ENCODE results near the gene KLHL25.
A peak's percentile ranks its signal among the peaks of the same experiment; 100 is the strongest.

KLHL25 gene

DNA sequence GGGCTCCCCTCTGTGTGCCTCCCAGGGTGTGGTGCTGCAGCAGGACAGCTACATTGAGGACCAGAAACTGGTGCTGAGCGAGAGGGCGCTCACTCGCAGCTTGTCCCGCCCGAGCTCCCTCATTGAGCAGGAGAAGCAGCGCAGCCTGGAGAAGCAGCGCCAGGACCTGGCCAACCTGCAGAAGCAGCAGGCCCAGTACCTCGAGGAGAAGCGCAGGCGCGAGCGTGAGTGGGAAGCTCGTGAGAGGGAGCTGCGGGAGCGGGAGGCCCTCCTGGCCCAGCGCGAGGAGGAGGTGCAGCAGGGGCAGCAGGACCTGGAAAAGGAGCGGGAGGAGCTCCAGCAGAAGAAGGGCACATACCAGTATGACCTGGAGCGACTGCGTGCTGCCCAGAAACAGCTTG is 53.7 kb downstream of the KLHL25 start:
- H3K36me3 Mint-ChIP-seq: peaks cover 2% of the 10 kb centered on the region
- H3K27ac Mint-ChIP-seq: no peak overlapping the region

DNA sequence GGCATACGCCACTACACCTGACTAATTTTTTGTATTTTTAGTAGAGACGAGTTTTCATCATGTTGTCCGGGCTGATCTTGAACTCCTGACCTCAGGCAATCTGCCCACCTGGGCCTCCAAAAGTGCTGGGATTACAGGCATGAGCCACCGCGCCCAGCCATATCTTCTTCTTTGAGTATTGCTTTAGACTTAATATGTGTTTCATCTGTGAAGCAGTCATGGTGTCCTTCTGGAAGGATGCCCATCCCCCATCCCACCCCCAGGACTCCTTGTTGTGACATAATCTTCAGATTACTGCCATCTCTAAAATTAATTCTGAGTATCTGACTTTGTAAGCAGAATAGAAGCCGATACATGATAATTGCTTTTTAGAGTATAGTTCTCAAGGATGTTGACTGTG is 57.7 kb downstream of the KLHL25 start:
- Mint-ChIP-seq H3K27ac (no peak overlapping the region), H3K4me1 (ENCODE audit: low read depth) (no peaks in the 10 kb centered on the region), H3K4me3 (no peak overlapping the region), H3K27me3 (no peaks in the 10 kb centered on the region), H3K36me3 (peaks cover 22% of the 10 kb centered on the region), H3K9me3 (ENCODE audit: low read depth) (peaks cover 6% of the 10 kb centered on the region)

More for the DNA sequence above, 53.7 kb downstream of the KLHL25 start:
- H3K4me1 Mint-ChIP-seq (ENCODE audit: low read depth): peaks cover 3% of the 10 kb centered on the region
- H3K27me3 Mint-ChIP-seq: no peaks in the 10 kb centered on the region
- no peaks in the 10 kb centered on the region for H3K9me3 Mint-ChIP-seq (ENCODE audit: low read depth)
- H3K4me3 Mint-ChIP-seq: no peak overlapping the region

DNA sequence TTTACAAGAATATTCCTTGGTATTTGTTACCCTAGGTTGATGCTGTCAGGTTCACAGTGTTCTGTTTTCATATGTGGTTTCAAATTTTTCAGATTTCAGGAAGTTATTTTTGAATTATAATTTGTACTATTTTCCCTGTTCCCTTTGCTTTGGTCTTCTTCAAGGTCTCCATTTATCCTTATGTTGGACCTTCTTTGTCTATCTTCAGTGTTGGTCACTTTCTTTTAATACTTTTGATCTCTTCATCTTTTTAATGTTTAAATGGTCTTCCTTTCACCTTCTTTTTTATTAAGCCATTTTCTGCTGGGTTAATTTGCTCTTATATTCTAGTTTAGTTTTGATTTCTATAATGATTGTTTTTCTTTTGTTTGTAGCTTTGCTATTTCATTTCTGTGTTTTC is 61.3 kb downstream of the KLHL25 start:
- no peaks in the 10 kb centered on the region for H3K27me3 Mint-ChIP-seq
- peaks cover 19% of the 10 kb centered on the region for H3K36me3 Mint-ChIP-seq
- peaks cover 5% of the 10 kb centered on the region for H3K4me1 Mint-ChIP-seq (ENCODE audit: low read depth)
- H3K9me3 Mint-ChIP-seq (ENCODE audit: low read depth): peaks cover 6% of the 10 kb centered on the region
- peak overlapping the region; percentile 35 for H3K27ac Mint-ChIP-seq
- no peak overlapping the region for H3K4me3 Mint-ChIP-seq

DNA sequence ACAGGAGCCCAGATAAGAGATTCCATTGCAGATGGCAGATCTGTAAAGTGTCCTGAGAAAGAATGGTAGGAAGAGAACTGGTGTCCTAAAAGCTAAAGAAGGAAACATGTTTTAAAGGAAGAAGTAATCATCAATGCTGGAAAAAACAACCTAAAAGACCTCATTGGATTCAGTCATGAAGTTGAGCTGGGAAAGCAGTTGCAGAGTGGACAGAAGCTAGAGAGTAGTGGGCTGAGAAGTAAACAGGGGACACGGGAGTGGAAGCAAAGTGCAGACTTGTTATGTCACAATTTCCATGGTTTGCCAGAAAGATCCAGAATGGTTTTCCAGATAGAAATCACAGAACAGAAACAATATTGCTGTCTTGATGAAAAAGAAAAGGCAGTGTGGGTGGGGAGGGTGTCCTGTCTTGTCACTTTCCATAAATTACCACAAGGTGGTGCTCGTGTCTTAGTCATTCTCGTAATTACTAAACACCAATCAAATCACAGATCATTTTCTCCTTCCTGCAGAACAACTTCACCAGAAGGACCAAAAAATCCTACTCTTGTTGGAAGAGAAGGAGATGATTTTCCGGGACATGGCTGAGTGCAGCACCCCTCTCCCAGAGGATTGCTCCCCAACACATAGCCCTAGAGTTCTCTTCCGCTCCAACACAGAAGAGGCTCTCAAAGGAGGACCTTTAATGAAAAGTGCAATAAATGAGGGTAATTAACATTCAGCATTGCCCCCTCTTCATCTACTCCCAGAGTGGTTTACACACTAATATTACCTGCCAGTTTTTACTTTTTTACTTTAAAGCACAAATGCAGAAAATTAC is 64.5 kb downstream of the KLHL25 start:
- Mint-ChIP-seq H3K4me1 (ENCODE audit: low read depth) (peaks cover 5% of the 10 kb centered on the region), H3K9me3 (ENCODE audit: low read depth) (peaks cover 6% of the 10 kb centered on the region), H3K4me3 (no peak overlapping the region), H3K27me3 (no peaks in the 10 kb centered on the region), H3K36me3 (peaks cover 19% of the 10 kb centered on the region), H3K27ac (peak overlapping the region; percentile 87)

DNA sequence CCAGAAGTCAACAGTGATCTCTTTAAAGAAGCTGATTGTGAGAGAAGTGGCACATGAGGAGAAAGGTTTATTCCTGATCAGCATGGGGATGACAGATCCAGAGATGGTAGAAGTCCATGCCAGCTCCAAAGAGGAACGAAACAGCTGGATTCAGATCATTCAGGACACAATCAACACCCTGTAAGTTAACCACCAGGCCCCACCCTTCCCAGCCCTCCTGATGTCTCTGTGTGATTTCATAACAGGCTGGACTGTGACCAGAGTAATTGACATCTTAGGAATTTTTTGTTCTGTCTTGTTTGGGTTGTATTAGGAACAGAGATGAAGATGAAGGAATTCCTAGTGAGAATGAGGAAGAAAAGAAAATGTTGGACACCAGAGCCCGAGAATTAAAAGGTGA is 67.7 kb downstream of the KLHL25 start:
- Mint-ChIP-seq H3K4me3 (no peak overlapping the region), H3K36me3 (peaks cover 5% of the 10 kb centered on the region), H3K27ac (peak overlapping the region; percentile 59)

DNA sequence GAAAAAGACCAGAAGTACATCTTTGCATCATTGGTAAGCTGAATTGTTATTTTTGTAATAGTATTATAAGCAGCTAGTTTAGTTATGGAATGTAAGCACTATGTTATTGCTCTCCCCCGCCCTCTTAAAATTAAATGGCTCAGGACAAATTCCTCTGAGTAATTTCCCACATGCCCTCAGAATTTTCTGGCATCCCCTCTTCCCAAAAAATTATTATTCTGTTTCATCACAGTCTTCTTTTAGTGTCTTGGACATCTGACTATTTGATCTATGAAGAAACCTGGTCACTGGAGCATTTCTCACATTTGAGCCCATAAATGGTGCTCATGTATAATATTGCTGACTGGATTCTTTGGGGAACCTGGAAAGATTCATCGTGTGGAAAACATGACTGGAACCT is 68.3 kb downstream of the KLHL25 start:
- Mint-ChIP-seq H3K36me3 (peaks cover 7% of the 10 kb centered on the region), H3K27ac (peak overlapping the region; percentile 59), H3K4me3 (no peak overlapping the region), H3K4me1 (ENCODE audit: low read depth) (peaks cover 26% of the 10 kb centered on the region), H3K9me3 (ENCODE audit: low read depth) (no peaks in the 10 kb centered on the region), H3K27me3 (no peaks in the 10 kb centered on the region)

More for the DNA sequence above, 67.7 kb downstream of the KLHL25 start:
- Mint-ChIP-seq H3K4me1 (ENCODE audit: low read depth) (peaks cover 26% of the 10 kb centered on the region), H3K9me3 (ENCODE audit: low read depth) (no peaks in the 10 kb centered on the region), H3K27me3 (no peaks in the 10 kb centered on the region)

DNA sequence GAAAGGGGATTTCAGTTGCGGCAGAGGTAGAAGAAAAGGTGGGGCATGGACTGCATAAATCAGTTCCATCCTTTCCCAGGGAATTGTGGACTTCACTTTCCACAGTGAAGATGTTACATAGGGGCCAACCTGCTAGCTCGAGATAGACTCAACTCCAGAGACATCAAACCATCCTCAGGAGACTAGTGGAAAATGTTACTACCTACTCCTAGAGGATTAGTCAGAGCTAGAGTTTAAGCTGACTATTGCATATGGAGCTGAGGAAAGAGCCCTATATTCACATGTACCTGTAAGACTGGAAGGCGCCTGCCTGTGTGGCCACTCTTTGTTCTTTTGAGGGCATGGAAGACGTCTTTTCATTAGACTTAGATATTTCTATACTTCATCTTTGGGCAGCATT is 69.2 kb downstream of the KLHL25 start:
- Mint-ChIP-seq H3K4me3 (no peak overlapping the region), H3K27ac (peak overlapping the region; percentile 82), H3K4me1 (ENCODE audit: low read depth) (peaks cover 33% of the 10 kb centered on the region), H3K27me3 (no peaks in the 10 kb centered on the region), H3K9me3 (ENCODE audit: low read depth) (no peaks in the 10 kb centered on the region), H3K36me3 (peaks cover 9% of the 10 kb centered on the region)

DNA sequence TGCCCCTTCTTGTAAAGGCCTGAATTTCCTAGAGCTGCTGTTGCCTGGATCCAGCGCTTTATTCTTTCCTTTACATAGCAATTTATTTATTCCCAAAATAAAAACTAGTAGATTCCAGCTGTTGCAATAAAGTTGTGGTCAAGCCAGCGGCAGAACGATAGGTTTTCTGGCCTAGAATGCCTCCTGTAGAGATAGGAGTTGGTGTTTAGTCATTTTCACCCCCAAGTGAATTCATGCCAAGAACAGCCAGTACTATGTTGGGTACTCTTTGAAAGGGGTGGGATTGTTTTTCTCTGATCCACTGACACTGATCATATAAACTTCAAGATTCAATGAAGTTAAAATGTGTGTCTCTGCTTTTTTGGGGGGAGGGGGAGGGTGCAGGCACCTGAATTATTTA is 69.7 kb downstream of the KLHL25 start:
- Mint-ChIP-seq H3K9me3 (ENCODE audit: low read depth) (no peaks in the 10 kb centered on the region), H3K4me1 (ENCODE audit: low read depth) (peaks cover 32% of the 10 kb centered on the region), H3K4me3 (no peak overlapping the region), H3K27ac (peak overlapping the region; percentile 94), H3K36me3 (peaks cover 9% of the 10 kb centered on the region), H3K27me3 (no peaks in the 10 kb centered on the region)

DNA sequence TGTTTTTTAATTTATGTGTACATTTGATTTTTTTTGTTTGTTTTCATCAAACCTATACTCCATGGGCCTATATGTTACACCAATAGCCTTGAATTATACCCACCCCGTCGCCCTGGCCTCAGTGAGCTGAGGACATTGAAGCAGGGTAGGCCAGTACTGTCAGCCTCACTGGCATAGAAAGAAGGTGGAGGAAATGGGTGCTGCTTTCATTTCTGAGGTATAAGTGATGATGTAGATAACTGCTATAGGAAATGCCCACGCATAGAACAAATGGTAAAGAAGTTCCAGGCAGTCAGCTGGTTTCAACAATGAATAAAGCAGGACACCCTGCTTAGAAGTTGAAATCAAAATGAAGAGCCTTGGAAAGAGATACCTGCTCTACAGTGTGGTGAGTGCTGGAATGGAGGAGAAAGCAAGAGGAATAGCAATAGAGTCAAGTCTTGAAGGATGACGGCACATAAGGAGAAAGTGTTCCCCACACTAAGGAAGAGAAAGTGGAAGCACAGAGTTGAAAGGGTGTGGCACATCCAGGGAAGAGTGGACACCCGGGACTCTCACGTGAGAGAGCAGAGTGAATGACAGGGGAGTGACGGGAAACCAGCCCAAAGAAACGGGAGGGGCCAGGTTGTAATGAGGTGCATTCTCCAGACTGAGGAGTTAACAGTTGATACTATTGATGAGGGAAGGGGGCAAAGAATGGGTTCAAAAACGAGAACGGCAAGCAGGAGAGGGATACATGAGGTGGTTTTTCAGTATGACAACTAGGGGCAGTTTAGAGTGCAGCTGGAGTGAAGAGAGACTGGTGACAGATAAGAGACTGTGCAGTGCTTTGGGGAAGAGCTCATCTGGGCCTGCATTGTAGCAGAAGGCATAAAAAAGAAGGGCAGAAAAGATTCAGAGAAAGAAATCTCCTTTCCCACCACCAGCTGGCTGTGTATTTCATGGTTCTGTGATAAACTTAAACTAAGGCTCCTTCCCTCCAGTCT is 70.5 kb downstream of the KLHL25 start:
- peak overlapping the region; percentile 51 for H3K4me3 Mint-ChIP-seq
- peak overlapping the region; percentile 94 for H3K27ac Mint-ChIP-seq
- no peaks in the 10 kb centered on the region for H3K9me3 Mint-ChIP-seq (ENCODE audit: low read depth)
- peaks cover 30% of the 10 kb centered on the region for H3K4me1 Mint-ChIP-seq (ENCODE audit: low read depth)
- H3K27me3 Mint-ChIP-seq: no peaks in the 10 kb centered on the region
- peaks cover 9% of the 10 kb centered on the region for H3K36me3 Mint-ChIP-seq

DNA sequence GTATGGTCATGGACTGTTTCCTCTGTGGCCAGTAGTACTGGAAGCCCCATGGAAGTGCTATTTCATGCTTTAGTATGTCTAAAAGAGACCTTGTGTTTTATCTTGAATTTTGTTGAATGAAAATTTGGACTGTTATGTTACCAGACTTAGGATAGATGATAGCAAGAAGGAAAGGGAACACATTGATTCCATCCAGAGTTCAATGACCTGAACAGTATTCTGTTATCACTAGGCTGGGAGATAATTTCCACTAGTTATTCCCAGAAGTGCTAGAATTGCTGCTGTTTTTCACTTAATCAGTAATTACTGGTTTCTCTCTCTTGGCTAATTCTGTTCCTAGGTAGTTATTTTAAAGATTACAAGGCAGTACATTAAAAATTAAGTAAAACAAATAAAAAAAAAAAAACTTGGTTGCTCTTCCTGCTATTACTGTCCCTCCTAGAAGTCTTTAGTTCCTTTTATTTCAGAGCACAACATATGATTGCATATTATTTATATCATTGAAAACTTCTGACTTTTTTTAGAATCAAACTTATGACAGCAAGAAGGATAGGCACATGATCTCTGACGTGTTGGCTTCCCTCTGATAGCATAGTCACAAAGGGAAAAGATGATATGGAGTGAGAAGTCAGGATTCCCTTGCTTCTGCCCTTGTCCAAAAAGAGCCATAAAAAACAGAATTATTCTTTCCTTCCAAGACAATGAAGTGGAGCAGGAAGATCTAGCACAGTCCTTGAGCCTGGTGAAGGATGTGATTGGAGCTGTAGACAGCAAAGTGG is 72.2 kb downstream of the KLHL25 start:
- Mint-ChIP-seq H3K36me3 (peaks cover 9% of the 10 kb centered on the region), H3K4me3 (peak overlapping the region; percentile 35), H3K27ac (peak overlapping the region; percentile 88), H3K4me1 (ENCODE audit: low read depth) (peaks cover 30% of the 10 kb centered on the region), H3K27me3 (no peaks in the 10 kb centered on the region), H3K9me3 (ENCODE audit: low read depth) (no peaks in the 10 kb centered on the region)

DNA sequence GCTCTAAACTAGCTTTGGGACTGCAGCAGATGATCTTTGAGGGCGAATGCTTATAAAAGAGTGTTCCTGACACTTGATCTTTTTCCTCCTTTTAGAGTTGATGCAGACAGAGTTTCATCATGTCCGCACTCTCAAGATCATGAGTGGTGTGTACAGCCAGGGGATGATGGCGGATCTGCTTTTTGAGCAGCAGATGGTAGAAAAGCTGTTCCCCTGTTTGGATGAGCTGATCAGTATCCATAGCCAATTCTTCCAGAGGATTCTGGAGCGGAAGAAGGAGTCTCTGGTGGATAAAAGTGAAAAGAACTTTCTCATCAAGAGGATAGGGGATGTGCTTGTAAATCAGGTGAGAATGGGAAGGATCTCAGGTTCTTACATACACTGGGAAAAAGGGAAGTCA is 75.7 kb downstream of the KLHL25 start:
- Mint-ChIP-seq H3K4me3 (no peak overlapping the region), H3K27ac (peak overlapping the region; percentile 64), H3K4me1 (ENCODE audit: low read depth) (peaks cover 35% of the 10 kb centered on the region)

DNA sequence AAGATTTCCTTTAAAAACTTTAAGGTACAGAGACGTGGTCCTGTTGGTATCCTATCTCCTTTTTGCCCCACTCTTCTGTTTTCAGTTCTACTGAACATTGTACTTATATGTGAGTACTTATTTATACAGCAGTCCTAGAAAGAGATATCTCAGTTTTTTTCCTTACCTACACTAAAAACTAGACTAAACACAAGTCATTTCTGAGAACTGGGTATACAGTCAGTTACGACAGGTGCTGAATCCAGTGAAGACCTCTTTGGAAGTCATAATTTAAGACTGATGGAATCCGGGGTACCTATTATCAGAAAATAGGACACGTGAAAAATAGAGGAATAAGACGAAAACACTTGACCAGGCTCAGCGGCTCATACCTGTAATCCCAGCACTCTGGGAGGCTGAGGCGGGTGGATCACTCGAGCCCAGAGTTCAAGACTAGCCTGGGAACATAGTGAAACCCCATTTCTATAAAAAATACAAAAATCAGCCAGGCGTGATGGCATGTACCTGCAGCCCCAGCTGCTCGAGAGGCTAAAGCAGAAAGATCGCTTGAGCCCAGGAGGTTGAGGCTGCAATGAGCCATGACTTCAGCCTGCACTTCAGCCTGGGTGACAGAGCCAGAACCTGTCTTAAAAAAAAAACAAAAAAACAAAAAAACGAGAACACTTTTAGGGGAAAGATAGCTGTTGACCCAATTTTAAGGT is 76.3 kb downstream of the KLHL25 start:
- H3K36me3 Mint-ChIP-seq: peaks cover 11% of the 10 kb centered on the region
- no peaks in the 10 kb centered on the region for H3K27me3 Mint-ChIP-seq
- peak overlapping the region; percentile 64 for H3K27ac Mint-ChIP-seq
- H3K4me3 Mint-ChIP-seq: no peak overlapping the region
- peaks cover 32% of the 10 kb centered on the region for H3K4me1 Mint-ChIP-seq (ENCODE audit: low read depth)
- H3K9me3 Mint-ChIP-seq (ENCODE audit: low read depth): no peaks in the 10 kb centered on the region

More for the DNA sequence above, 75.7 kb downstream of the KLHL25 start:
- no peaks in the 10 kb centered on the region for H3K27me3 Mint-ChIP-seq
- peaks cover 9% of the 10 kb centered on the region for H3K36me3 Mint-ChIP-seq
- no peaks in the 10 kb centered on the region for H3K9me3 Mint-ChIP-seq (ENCODE audit: low read depth)

DNA sequence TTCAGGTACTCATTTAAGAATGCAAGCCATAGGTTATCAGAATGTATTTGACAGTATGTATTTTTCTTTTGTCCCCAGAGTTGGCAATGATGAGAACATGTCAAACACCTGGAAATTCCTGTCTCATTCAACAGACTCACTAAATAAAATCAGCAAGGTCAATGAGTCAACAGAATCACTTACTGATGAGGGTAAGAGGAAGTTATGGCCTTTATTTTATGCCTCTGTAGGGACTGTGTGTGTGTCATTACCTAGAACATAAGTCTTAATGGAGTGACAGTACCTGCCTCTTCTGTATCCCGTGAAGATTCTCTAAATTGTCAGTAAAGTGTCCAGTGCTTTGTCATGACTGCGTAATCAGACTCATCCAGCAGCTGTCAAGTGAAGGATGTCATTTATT is 77.5 kb downstream of the KLHL25 start:
- Mint-ChIP-seq H3K4me1 (ENCODE audit: low read depth) (peaks cover 32% of the 10 kb centered on the region), H3K9me3 (ENCODE audit: low read depth) (no peaks in the 10 kb centered on the region), H3K27ac (peak overlapping the region; percentile 84), H3K4me3 (no peak overlapping the region), H3K27me3 (no peaks in the 10 kb centered on the region), H3K36me3 (peaks cover 11% of the 10 kb centered on the region)

DNA sequence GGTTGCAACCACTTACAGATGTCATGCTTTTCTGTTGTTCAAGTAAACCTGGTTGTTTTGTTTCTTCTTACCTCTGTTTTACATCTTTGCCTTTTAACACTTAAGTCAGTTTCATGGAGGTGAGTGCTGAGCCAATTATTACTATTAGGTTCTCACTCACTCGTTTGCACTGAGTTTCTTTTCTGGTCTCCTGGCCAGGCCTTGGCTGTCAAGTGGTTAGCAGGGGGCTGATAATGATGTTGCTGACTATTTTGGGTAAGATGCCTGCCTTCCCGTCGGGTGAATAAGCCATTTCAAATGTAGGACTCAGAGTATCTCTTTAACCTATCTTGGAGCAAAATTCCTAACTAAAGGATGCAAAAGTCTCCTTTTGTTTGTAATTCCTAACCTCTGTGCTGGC is 78.5 kb downstream of the KLHL25 start:
- Mint-ChIP-seq H3K9me3 (ENCODE audit: low read depth) (no peaks in the 10 kb centered on the region), H3K4me1 (ENCODE audit: low read depth) (peaks cover 41% of the 10 kb centered on the region), H3K4me3 (no peak overlapping the region), H3K27me3 (no peaks in the 10 kb centered on the region), H3K36me3 (peaks cover 11% of the 10 kb centered on the region), H3K27ac (peak overlapping the region; percentile 84)

Data from activated naive CD8-positive, alpha-beta T cell (primary cell).